ENCODE data around the gene STX18.

DNA sequence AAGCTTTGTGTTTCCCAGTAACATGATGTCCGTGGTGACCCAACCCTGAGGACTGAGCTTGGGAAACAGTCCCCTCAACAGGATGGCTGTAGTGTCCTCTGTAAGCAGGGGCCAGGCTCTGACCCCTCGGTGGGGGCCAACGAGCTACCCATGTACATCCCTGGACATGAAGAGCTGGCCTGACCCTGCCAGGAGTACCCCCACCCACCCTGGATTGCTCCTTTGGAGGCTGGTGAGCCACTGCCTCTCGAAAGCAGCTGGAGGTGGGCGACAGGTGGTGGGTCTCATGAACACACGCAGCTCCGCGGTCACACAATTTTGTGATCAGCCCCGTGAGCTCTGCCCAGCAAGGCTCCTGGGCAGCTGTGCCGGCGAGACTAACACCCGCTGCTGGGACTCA, 121.4 kb downstream of the STX18 start:
- TF ChIP-seq, protein P1, sequence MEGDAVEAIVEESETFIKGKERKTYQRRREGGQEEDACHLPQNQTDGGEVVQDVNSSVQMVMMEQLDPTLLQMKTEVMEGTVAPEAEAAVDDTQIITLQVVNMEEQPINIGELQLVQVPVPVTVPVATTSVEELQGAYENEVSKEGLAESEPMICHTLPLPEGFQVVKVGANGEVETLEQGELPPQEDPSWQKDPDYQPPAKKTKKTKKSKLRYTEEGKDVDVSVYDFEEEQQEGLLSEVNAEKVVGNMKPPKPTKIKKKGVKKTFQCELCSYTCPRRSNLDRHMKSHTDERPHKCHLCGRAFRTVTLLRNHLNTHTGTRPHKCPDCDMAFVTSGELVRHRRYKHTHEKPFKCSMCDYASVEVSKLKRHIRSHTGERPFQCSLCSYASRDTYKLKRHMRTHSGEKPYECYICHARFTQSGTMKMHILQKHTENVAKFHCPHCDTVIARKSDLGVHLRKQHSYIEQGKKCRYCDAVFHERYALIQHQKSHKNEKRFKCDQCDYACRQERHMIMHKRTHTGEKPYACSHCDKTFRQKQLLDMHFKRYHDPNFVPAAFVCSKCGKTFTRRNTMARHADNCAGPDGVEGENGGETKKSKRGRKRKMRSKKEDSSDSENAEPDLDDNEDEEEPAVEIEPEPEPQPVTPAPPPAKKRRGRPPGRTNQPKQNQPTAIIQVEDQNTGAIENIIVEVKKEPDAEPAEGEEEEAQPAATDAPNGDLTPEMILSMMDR (IDR thresholded peaks at IDR 0.05; ENCODE audit: insufficient read depth, low read depth, low read length): no peak
- no peak for TF ChIP-seq EZH2 (IDR thresholded peaks at IDR 0.05; ENCODE audit: insufficient read depth, low read length)

Data from astrocyte (in vitro differentiated cells and primary cell).